HFFc6 (cell line): Measurements from ENCODE around the gene FCHSD2. TPM values are rescaled to one million over a fixed set of nuclear protein-coding genes. Genes with fewer than 3 reads are reported as not detected.

ENCODE experiments used
- DNase-seq: peaks from one replicate; pipeline ENCODE4 v3.0.0-alpha.2; 2018
- H3K27ac Mint-ChIP-seq: 2 replicates; pipeline ENCODE4 v1.8.0; 2020; ENCODE audit warnings: mild to moderate bottlenecking, mixed read lengths
- H3K27me3 Mint-ChIP-seq: 2 replicates; pipeline ENCODE4 v1.8.0; 2021; ENCODE audit warnings: mild to moderate bottlenecking, moderate library complexity, mixed read lengths; ENCODE audit not compliant: insufficient read depth
- H3K36me3 Mint-ChIP-seq: 2 replicates; pipeline ENCODE4 v1.8.0; 2021; ENCODE audit warnings: low read depth, mixed read lengths
- H3K4me1 Mint-ChIP-seq: 2 replicates; pipeline ENCODE4 v1.8.0; 2020; ENCODE audit warnings: low read depth, mixed read lengths
- H3K4me3 Mint-ChIP-seq: 2 replicates; pipeline ENCODE4 v1.8.0; 2020; ENCODE audit warnings: mild to moderate bottlenecking, moderate library complexity, mixed read lengths
- H3K9me3 Mint-ChIP-seq: 2 replicates; pipeline ENCODE4 v1.8.0; 2020; ENCODE audit warnings: mild to moderate bottlenecking, mixed read lengths
- CTCF ChIP-seq: fragments of 200-600 bp; sonication (generic); IDR thresholded peaks from 2 replicates; pipeline ENCODE4 v1.5.0; 2021; ENCODE audit warnings: antibody characterized with exemption, mild to moderate bottlenecking
- total RNA-seq, 6 experiments: library from RNA; stranded (reverse); fragmentation: NEBNext Ultra II Directional; extraction: Animal tissue kit (Norgen Biotek cat#: 25700); gene quantifications; 2 replicates in 1 of 6; 3 replicates in 5 of 6; pipeline ENCODE4 v1.2.3, GENCODE V29; 2021

The FCHSD2 gene
- total RNA-seq, 6 experiments from 2014 or later: 58.9 to 68.2 (median 65.0) TPM

GRCh38 chr11:73188301-73188700 is 46.2 kb upstream of the FCHSD2 start:
- Mint-ChIP-seq H3K4me3 (no peak overlapping the region), H3K4me1 (peaks cover 33% of the 10 kb centered on the region), H3K36me3 (no peaks in the 10 kb centered on the region), H3K9me3 (no peaks in the 10 kb centered on the region), H3K27ac (no peak overlapping the region), H3K27me3 (no peaks in the 10 kb centered on the region; the same call in 1 of the 2 replicates)
- TF ChIP-seq CTCF: no peak
- DNase-seq: no peak

- no peak for TF ChIP-seq CTCF
- H3K27ac Mint-ChIP-seq: no peak overlapping the region
- no peaks in the 10 kb centered on the region for H3K27me3 Mint-ChIP-seq
- no peaks in the 10 kb centered on the region for H3K9me3 Mint-ChIP-seq
- DNase-seq: no peak
- H3K4me3 Mint-ChIP-seq: no peak overlapping the region
- no peaks in the 10 kb centered on the region for H3K36me3 Mint-ChIP-seq
- H3K4me1 Mint-ChIP-seq: peaks cover 33% of the 10 kb centered on the region
Observed at GRCh38 chr11:73187854-73188253, 45.7 kb upstream of the FCHSD2 start.

GRCh38 chr11:73186886-73187285 is 44.8 kb upstream of the FCHSD2 start:
- TF ChIP-seq CTCF: no peak
- peaks cover 33% of the 10 kb centered on the region for H3K4me1 Mint-ChIP-seq

GRCh38 chr11:73186294-73186850 is 44.3 kb upstream of the FCHSD2 start:
- H3K27ac Mint-ChIP-seq: peak overlapping the region; percentile 87
- peaks cover 33% of the 10 kb centered on the region for H3K4me1 Mint-ChIP-seq
- no peak for TF ChIP-seq CTCF
- DNase-seq: no peak
- no peaks in the 10 kb centered on the region for H3K36me3 Mint-ChIP-seq
- H3K4me3 Mint-ChIP-seq: peak overlapping the region; percentile 60
- no peaks in the 10 kb centered on the region for H3K27me3 Mint-ChIP-seq
- H3K9me3 Mint-ChIP-seq: no peaks in the 10 kb centered on the region

More at GRCh38 chr11:73186886-73187285, 44.8 kb upstream of the FCHSD2 start:
- no peak for DNase-seq
- no peaks in the 10 kb centered on the region for H3K27me3 Mint-ChIP-seq
- no peak overlapping the region for H3K4me3 Mint-ChIP-seq
- no peaks in the 10 kb centered on the region for H3K36me3 Mint-ChIP-seq
- no peaks in the 10 kb centered on the region for H3K9me3 Mint-ChIP-seq
- peak overlapping the region; percentile 87 for H3K27ac Mint-ChIP-seq

GRCh38 chr11:73185680-73186293 is 43.7 kb upstream of the FCHSD2 start:
- DNase-seq: peak; percentile 93
- H3K27me3 Mint-ChIP-seq: no peaks in the 10 kb centered on the region
- peaks cover 33% of the 10 kb centered on the region for H3K4me1 Mint-ChIP-seq
- no peaks in the 10 kb centered on the region for H3K36me3 Mint-ChIP-seq
- no peaks in the 10 kb centered on the region for H3K9me3 Mint-ChIP-seq
- H3K4me3 Mint-ChIP-seq: peak overlapping the region; percentile 60
- H3K27ac Mint-ChIP-seq: peak overlapping the region; percentile 87
- no peak for TF ChIP-seq CTCF
